Neural cell (in vitro differentiated cells): ENCODE results near the gene IKZF1. TPM values are rescaled to one million over a fixed set of nuclear protein-coding genes. Genes with fewer than 3 reads are reported as not detected.

Experiments
- H2AFZ ChIP-seq: fragments of 200-600, 300-800 bp; sonication (generic), shearing (Covaris generic); 2 replicates; pipeline ENCODE4 v1.6.0; 2014; ENCODE audit warnings: low read depth, mild to moderate bottlenecking, antibody characterized with exemption, low read length, moderate library complexity
- H3F3A ChIP-seq: fragments of 200-600 bp; shearing (Covaris generic); 2 replicates; pipeline ENCODE4 v1.6.1; 2016; ENCODE audit warnings: mild to moderate bottlenecking, moderate library complexity, mixed read lengths, antibody characterized with exemption, low read length; ENCODE audit not compliant: insufficient read depth, poor library complexity, severe bottlenecking
- H3K27ac ChIP-seq: fragments of 200-600, 300-800 bp; sonication (generic), shearing (Covaris generic); 2 replicates; pipeline ENCODE4 v1.5.1; 2014; ENCODE audit warnings: mild to moderate bottlenecking, low read length, moderate library complexity
- H3K27me3 ChIP-seq: fragments of 300-800, 200-600 bp; sonication (generic), shearing (Covaris generic); 2 replicates; pipeline ENCODE4 v1.6.0; 2014; ENCODE audit warnings: mild to moderate bottlenecking, low read depth, low read length, moderate library complexity; ENCODE audit not compliant: insufficient read depth
- H3K36me3 ChIP-seq: fragments of 300-800, 200-600 bp; sonication (generic), shearing (Covaris generic); 2 replicates; pipeline ENCODE4 v1.5.1; 2014; ENCODE audit warnings: mild to moderate bottlenecking, antibody characterized with exemption, low read length, moderate library complexity; ENCODE audit not compliant: insufficient read depth
- H3K4me2 ChIP-seq: fragments of 300-800, 200-600 bp; sonication (generic), shearing (Covaris generic); 2 replicates; pipeline ENCODE4 v1.6.0; 2014; ENCODE audit warnings: mild to moderate bottlenecking, low read length
- H3K4me3 ChIP-seq: fragments of 300-800, 200-600 bp; sonication (generic), shearing (Covaris generic); 2 replicates; pipeline ENCODE4 v1.5.1; 2014; ENCODE audit warnings: mild to moderate bottlenecking, low read length, moderate library complexity
- H3K79me2 ChIP-seq: fragments of 200-600 bp; shearing (Covaris generic); replicated peaks from 2 replicates; pipeline ENCODE4 v1.6.0; 2014; ENCODE audit warnings: mild to moderate bottlenecking, low read length, moderate library complexity; ENCODE audit not compliant: insufficient read depth
- H3K9ac ChIP-seq: fragments of 300-800, 200-600 bp; sonication (generic), shearing (Covaris generic); 2 replicates; pipeline ENCODE4 v1.6.1; 2016; ENCODE audit warnings: mild to moderate bottlenecking, low read length, mixed read lengths
- H3K9me2 ChIP-seq: fragments of 200-600 bp; shearing (Covaris generic); 2 replicates; pipeline ENCODE4 v1.6.1; 2016; ENCODE audit warnings: mild to moderate bottlenecking, low read length, mixed read lengths; ENCODE audit not compliant: insufficient read depth
- H3K9me3 ChIP-seq: fragments of 200-600, 300-800 bp; sonication (generic), shearing (Covaris generic); 2 replicates; pipeline ENCODE4 v1.6.1; 2016; ENCODE audit warnings: mild to moderate bottlenecking, mixed run types, low read length, moderate library complexity, mixed read lengths
- H4K20me1 ChIP-seq: fragments of 200-600 bp; shearing (Covaris generic); 2 replicates; pipeline ENCODE4 v1.6.1; 2016; ENCODE audit warnings: mild to moderate bottlenecking, mixed run types; ENCODE audit not compliant: insufficient read depth
- CTCF ChIP-seq: fragments of 450-650 bp; IDR thresholded peaks from 2 replicates; pipeline ENCODE4 v1.5.1; 2014; ENCODE audit warnings: antibody characterized with exemption, mild to moderate bottlenecking, moderate library complexity; ENCODE audit not compliant: poor library complexity, severe bottlenecking
- EP300 ChIP-seq: fragments of 450-650 bp; conservative IDR thresholded peaks from 2 replicates; pipeline ENCODE4 v1.6.1; 2014; ENCODE audit warnings: antibody characterized with exemption, mild to moderate bottlenecking, moderate library complexity; ENCODE audit not compliant: poor library complexity, severe bottlenecking
- EZH2 ChIP-seq: fragments of 200-600, 300-800 bp; shearing (Covaris generic), sonication (generic); IDR thresholded peaks from 2 replicates; pipeline ENCODE4 v1.6.1; 2014; ENCODE audit warnings: antibody characterized with exemption, low read length, borderline replicate concordance, mild to moderate bottlenecking; ENCODE audit not compliant: insufficient read depth, poor library complexity, severe bottlenecking
- MXI1 ChIP-seq: fragments of 450-650 bp; conservative IDR thresholded peaks from 2 replicates; pipeline ENCODE4 v1.6.1; 2014; ENCODE audit warnings: antibody characterized with exemption, mild to moderate bottlenecking; ENCODE audit not compliant: poor library complexity, severe bottlenecking
- POLR2AphosphoS5 ChIP-seq: IDR thresholded peaks from 2 replicates; pipeline ENCODE4 v1.6.1; 2012
- RAD21 ChIP-seq: fragments of 450-650 bp; conservative IDR thresholded peaks from 2 replicates; pipeline ENCODE4 v1.6.1; 2014; ENCODE audit warnings: antibody characterized with exemption, mild to moderate bottlenecking, moderate library complexity
- REST ChIP-seq: IDR thresholded peaks from 2 replicates; pipeline ENCODE4 v1.6.1; 2012; ENCODE audit warnings: borderline replicate concordance
- SMC3 ChIP-seq: fragments of 450-650 bp; conservative IDR thresholded peaks from 2 replicates; pipeline ENCODE4 v1.6.1; 2014; ENCODE audit warnings: antibody characterized with exemption, mild to moderate bottlenecking, moderate library complexity; ENCODE audit not compliant: poor library complexity
- TAF1 ChIP-seq: IDR thresholded peaks from 2 replicates; pipeline ENCODE4 v1.6.1; 2012; ENCODE audit warnings: low read depth
- polyA plus RNA-seq: library from polyadenylated mRNA; depleted of rRNA; stranded (reverse); fragments of >200 nt; gene quantifications from 2 replicates; pipeline ENCODE4 v1.2.3, GENCODE V29; 2014

The IKZF1 gene
- polyA plus RNA-seq, 1 donor from 2014 or later, result 0.24 TPM

GRCh38 chr7:50387351-50387750, 82.8 kb downstream of the IKZF1 start:
- no peak overlapping the region for H3K9ac ChIP-seq
- no peak overlapping the region for H3K27ac ChIP-seq
- no peak overlapping the region for H2AFZ ChIP-seq
- no peaks in the 10 kb centered on the region for H3K36me3 ChIP-seq
- no peaks in the 10 kb centered on the region for H3K9me3 ChIP-seq
- no peaks in the 10 kb centered on the region for H3K27me3 ChIP-seq
- no peaks in the 10 kb centered on the region for H3K79me2 ChIP-seq
- H3F3A ChIP-seq, result no peaks in the 10 kb centered on the region
- no peaks in the 10 kb centered on the region for H3K9me2 ChIP-seq
- H3K4me3 ChIP-seq, result no peak overlapping the region
- TF ChIP-seq CTCF (no peak), REST (no peak), EZH2 (no peak), POLR2AphosphoS5 (no peak), EP300 (no peak), SMC3 (no peak), RAD21 (no peak), TAF1 (no peak), MXI1 (no peak)
- H4K20me1 ChIP-seq, result no peaks in the 10 kb centered on the region
- no peak overlapping the region for H3K4me2 ChIP-seq

GRCh38 chr7:50389961-50390360, 85.4 kb downstream of the IKZF1 start:
- Histone ChIP-seq H3K9ac (no peak overlapping the region), H3K4me3 (no peak overlapping the region), H4K20me1 (no peaks in the 10 kb centered on the region), H3K9me3 (no peaks in the 10 kb centered on the region), H3F3A (no peaks in the 10 kb centered on the region), H3K9me2 (no peaks in the 10 kb centered on the region), H3K36me3 (no peaks in the 10 kb centered on the region), H3K27ac (no peak overlapping the region), H3K79me2 (no peaks in the 10 kb centered on the region), H3K4me2 (no peak overlapping the region), H2AFZ (no peak overlapping the region), H3K27me3 (no peaks in the 10 kb centered on the region)
- TF ChIP-seq TAF1 (no peak), POLR2AphosphoS5 (no peak), EP300 (no peak), REST (no peak)
